GM19240 (cell line): ENCODE results near the gene PURA.
"Not testable (repeated sequence)": the region's sequence is repeated elsewhere in the genome, so short reads cannot be mapped to it uniquely, and the experiment has no call there.

Experiments used
- DNase-seq: peaks from one replicate; pipeline ENCODE4 v3.0.0; 2011; ENCODE audit warnings: low spot score; ENCODE audit not compliant: insufficient read length

The PURA gene

GRCh38 chr5:140135127-140135526 lies 21.2 kb downstream of the PURA start:
- DNase-seq, result no peak

- no peak for DNase-seq
Observed at GRCh38 chr5:140136624-140137023, 22.7 kb downstream of the PURA start.

GRCh38 chr5:140140435-140140834 lies 26.5 kb downstream of the PURA start:
- DNase-seq, result no peak

- no peak for DNase-seq
Observed at GRCh38 chr5:140141241-140141640, 27.3 kb downstream of the PURA start.

- no peak for DNase-seq
Observed at GRCh38 chr5:140142246-140142645, 28.3 kb downstream of the PURA start.

- no peak for DNase-seq
Observed at GRCh38 chr5:140142856-140143255, 28.9 kb downstream of the PURA start.

GRCh38 chr5:140143521-140144258 lies 29.8 kb downstream of the PURA start:
- DNase-seq, result no peak

GRCh38 chr5:140145256-140145655 lies 31.3 kb downstream of the PURA start:
- DNase-seq, result no peak

GRCh38 chr5:140145818-140146522 lies 32.1 kb downstream of the PURA start:
- peak; percentile 36 for DNase-seq

- no peak for DNase-seq
Observed at GRCh38 chr5:140146523-140146842, 32.6 kb downstream of the PURA start.

- DNase-seq, result no peak
Observed at GRCh38 chr5:140147460-140147859, 33.6 kb downstream of the PURA start.

- DNase-seq, result no peak
Observed at GRCh38 chr5:140148508-140148907, 34.6 kb downstream of the PURA start.

GRCh38 chr5:140150201-140150600 lies 36.3 kb downstream of the PURA start:
- no peak for DNase-seq

GRCh38 chr5:140151144-140152021 lies 37.5 kb downstream of the PURA start:
- DNase-seq, result no peak

- DNase-seq, result no peak
Observed at GRCh38 chr5:140152022-140152999, 38.4 kb downstream of the PURA start.

- no peak for DNase-seq
Observed at GRCh38 chr5:140153255-140153654, 39.3 kb downstream of the PURA start.

GRCh38 chr5:140153905-140154304 lies 40.0 kb downstream of the PURA start:
- DNase-seq, result no peak

- not testable (repeated sequence) for DNase-seq
Observed at GRCh38 chr5:140154710-140155381, 40.9 kb downstream of the PURA start.

GRCh38 chr5:140157032-140157781 lies 43.3 kb downstream of the PURA start:
- peak; percentile 87 for DNase-seq
